ENCODE measurements around the gene OR13J1. TPM values are rescaled to one million over a fixed set of nuclear protein-coding genes. Genes with fewer than 3 reads are reported as not detected.

OR13J1 gene
- total and polyA plus RNA-seq, 4 donors: not detected

GRCh38 chr9:35909274-35909673, 39.1 kb upstream of the OR13J1 start, which contains the start of gene SPAAR:
Gene SPAAR, plus strand, starts transcription at chr9:35909490. Its CDS starts 974 bp downstream, at chr9:35910464.
- DNase-seq (ENCODE audit: low spot score): no peak
- TF ChIP-seq YY1 (IDR thresholded peaks at IDR 0.05): no peak
- no peak for TF ChIP-seq HNF4G (IDR thresholded peaks at IDR 0.05)
- no peak for TF ChIP-seq CTCF (IDR thresholded peaks at IDR 0.05; ENCODE audit: low read depth, low read length, missing input control)
- no peak for TF ChIP-seq RXRA (IDR thresholded peaks at IDR 0.05)
- TF ChIP-seq, protein P1, sequence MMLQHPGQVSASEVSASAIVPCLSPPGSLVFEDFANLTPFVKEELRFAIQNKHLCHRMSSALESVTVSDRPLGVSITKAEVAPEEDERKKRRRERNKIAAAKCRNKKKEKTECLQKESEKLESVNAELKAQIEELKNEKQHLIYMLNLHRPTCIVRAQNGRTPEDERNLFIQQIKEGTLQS (IDR thresholded peaks at IDR 0.05): no peak
- TF ChIP-seq GABPA (IDR thresholded peaks at IDR 0.05 in 1 of 2, conservative IDR thresholded peaks at IDR 0.05 in 1 of 2): no peak
- no peak for TF ChIP-seq JUND (IDR thresholded peaks at IDR 0.05)
- no peak for TF ChIP-seq EGR1 (IDR thresholded peaks at IDR 0.05; ENCODE audit: low read depth in 2 of 2)
- no peak for TF ChIP-seq HNF4A (conservative IDR thresholded peaks at IDR 0.05)
- TF ChIP-seq NR2F2 (IDR thresholded peaks at IDR 0.05): no peak
- TF ChIP-seq SP1 (IDR thresholded peaks at IDR 0.05): no peak
- TF ChIP-seq REST (IDR thresholded peaks at IDR 0.05): no peak
- TF ChIP-seq, protein P2, sequence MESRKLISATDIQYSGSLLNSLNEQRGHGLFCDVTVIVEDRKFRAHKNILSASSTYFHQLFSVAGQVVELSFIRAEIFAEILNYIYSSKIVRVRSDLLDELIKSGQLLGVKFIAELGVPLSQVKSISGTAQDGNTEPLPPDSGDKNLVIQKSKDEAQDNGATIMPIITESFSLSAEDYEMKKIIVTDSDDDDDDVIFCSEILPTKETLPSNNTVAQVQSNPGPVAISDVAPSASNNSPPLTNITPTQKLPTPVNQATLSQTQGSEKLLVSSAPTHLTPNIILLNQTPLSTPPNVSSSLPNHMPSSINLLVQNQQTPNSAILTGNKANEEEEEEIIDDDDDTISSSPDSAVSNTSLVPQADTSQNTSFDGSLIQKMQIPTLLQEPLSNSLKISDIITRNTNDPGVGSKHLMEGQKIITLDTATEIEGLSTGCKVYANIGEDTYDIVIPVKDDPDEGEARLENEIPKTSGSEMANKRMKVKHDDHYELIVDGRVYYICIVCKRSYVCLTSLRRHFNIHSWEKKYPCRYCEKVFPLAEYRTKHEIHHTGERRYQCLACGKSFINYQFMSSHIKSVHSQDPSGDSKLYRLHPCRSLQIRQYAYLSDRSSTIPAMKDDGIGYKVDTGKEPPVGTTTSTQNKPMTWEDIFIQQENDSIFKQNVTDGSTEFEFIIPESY (IDR thresholded peaks at IDR 0.05): no peak
- TF ChIP-seq FOXA1 (IDR thresholded peaks at IDR 0.05): no peak
- Histone ChIP-seq H3K36me3 (ENCODE audit: control insufficient read depth in 4 of 4, insufficient read depth in 3 of 4, low read depth in 1 of 4, low read length in 3 of 4) (no peaks in the 10 kb centered on the region), H3K9me3 (ENCODE audit: control insufficient read depth in 4 of 4, low read length in 3 of 4) (no peaks in the 10 kb centered on the region), H3K27me3 (ENCODE audit: control insufficient read depth in 4 of 4, insufficient read depth in 4 of 4, low read length in 3 of 4) (no peaks in the 10 kb centered on the region), H3K27ac (ENCODE audit: low read depth in 1 of 2, low read length in 2 of 2) (peak within 1 kb of the TSS; percentile 74 to 78), H3K4me1 (ENCODE audit: control insufficient read depth in 4 of 4, insufficient read depth in 4 of 4, low read length in 3 of 4) (peaks cover 16 to 57% (median 40%) of the 10 kb centered on the region in 4 donors), H3K9ac (ENCODE audit: low read depth in 1 of 2, low read length in 2 of 2) (no peak within 1 kb of the TSS), H3K4me3 (ENCODE audit: low read depth in 1 of 3, low read length in 3 of 3) (peak within 1 kb of the TSS in 1 of 3 donors; percentile 12)
- 81% methylated on average over 11 of the region's 11 CpGs for WGBS

- Histone ChIP-seq H3K27ac (ENCODE audit: low read depth in 1 of 2, low read length in 2 of 2) (peak overlapping the region; percentile 74 to 78), H3K27me3 (ENCODE audit: control insufficient read depth in 4 of 4, insufficient read depth in 4 of 4, low read length in 3 of 4) (no peaks in the 10 kb centered on the region), H3K9me3 (ENCODE audit: control insufficient read depth in 4 of 4, low read length in 3 of 4) (no peaks in the 10 kb centered on the region), H3K4me3 (ENCODE audit: low read depth in 1 of 3, low read length in 3 of 3) (no peak overlapping the region), H3K36me3 (ENCODE audit: control insufficient read depth in 4 of 4, insufficient read depth in 3 of 4, low read depth in 1 of 4, low read length in 3 of 4) (no peaks in the 10 kb centered on the region), H3K9ac (ENCODE audit: low read depth in 1 of 2, low read length in 2 of 2) (no peak overlapping the region), H3K4me1 (ENCODE audit: control insufficient read depth in 4 of 4, insufficient read depth in 4 of 4, low read length in 3 of 4) (peaks cover 16 to 57% (median 40%) of the 10 kb centered on the region in 4 donors)
- TF ChIP-seq YY1 (IDR thresholded peaks at IDR 0.05): no peak
- no peak for TF ChIP-seq FOXA1 (IDR thresholded peaks at IDR 0.05)
- peak; percentile 12 for TF ChIP-seq SP1 (IDR thresholded peaks at IDR 0.05)
- WGBS: 66% methylated on average over 9 of the region's 9 CpGs
- no peak for DNase-seq (ENCODE audit: low spot score)
These were observed 38.4 kb upstream of the OR13J1 start for GRCh38 chr9:35908504-35909125.
